GM21367 (cell line): Measurements from ENCODE around the gene SMAD9.

Experiments used
- ATAC-seq: cut with Tn5 transposase; IDR thresholded peaks from one replicate; pipeline ENCODE4 v1.9.1; 2021; ENCODE audit not compliant: unreplicated experiment

SMAD9 gene

GRCh38 chr13:36919833-36920615 is at the start of gene SMAD9:
Gene SMAD9 (minus strand): TSS chr13:36920238. CDS start chr13:36879689, 40,549 bp downstream.
- peak; percentile 74 for ATAC-seq

DNA sequence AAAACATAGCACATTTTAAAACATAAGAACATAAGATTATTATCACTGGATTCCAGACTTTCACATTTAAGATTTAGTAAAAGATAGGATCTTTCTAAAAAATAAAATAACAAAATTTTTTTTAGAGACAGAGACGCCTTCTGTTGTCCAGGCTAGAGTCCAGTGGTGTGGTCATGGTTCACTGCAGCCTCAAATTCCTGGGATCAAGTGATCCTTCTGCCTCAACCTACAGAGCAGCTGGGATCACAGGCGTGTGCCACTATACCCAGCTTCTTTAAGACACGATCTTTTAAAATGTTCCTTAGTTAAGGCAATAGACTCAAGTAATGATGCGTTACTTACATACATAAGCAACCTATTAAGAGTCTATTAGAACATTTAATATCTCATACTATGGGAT is 46.4 kb upstream of the SMAD9 start:
- no peak for ATAC-seq

- no peak for ATAC-seq
These were observed 45.7 kb upstream of the SMAD9 start for GRCh38 chr13:36965767-36966166.

GRCh38 chr13:36959456-36960116 is 39.5 kb upstream of the SMAD9 start:
- ATAC-seq = no peak

GRCh38 chr13:36954542-36954941 is 34.5 kb upstream of the SMAD9 start:
- ATAC-seq = no peak

DNA sequence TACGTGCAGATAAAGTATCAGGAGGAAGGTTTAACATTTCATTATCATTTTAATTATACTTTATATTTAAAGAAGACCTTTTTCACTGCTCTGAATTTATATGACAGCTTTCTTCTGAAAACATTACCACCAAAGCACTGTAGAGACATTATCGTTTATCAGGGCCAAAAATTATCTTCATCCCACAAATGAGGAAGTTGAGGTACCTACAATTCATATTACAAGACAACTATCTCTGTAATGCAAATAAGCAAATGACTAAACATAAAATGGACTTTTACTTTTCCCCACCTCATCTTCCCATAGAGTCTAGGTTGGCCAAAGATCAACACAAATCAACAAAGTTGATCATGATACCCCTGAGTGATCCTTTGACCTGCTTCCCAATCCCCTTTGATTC is 30.9 kb upstream of the SMAD9 start:
- no peak for ATAC-seq

DNA sequence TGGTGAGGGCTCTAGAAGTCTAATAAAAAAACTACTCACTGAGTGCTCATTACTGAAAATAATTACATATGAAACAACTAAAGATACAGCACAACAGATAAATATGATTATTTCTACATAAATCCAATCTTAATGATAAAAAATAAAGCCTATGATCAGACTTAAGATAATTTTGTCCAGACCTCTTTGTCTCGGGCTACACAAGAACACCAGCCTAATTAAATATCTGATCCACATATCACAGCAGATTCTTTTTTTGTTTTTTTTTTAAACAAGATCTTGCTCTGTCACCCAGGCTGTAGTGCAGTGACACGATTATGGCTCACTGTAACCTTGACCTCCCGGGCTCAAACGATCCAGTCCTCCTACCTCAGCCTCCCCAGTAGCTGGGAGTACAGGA is 30.3 kb upstream of the SMAD9 start:
- no peak for ATAC-seq

DNA sequence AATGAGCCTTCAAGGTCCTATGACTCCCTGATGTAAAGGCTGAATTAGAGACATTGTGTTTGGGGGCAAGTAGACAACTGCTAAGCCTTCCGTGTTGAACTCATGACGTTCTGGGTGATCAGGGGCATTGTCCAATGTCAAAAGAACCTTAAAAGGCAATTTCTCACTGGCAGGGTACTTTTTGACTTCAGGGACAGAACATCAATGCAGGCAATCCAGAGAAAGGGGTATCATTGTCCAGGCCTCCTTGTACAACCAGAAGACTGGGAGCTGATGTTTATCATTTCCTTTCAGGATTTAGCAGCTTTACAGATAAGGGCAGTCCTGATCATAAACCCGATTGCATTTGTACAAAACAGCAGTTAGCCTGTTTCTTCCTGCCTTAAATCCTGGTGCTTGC is 25.0 kb upstream of the SMAD9 start:
- no peak for ATAC-seq

GRCh38 chr13:36925603-36926002 is 5.6 kb upstream of the SMAD9 start:
- no peak for ATAC-seq

GRCh38 chr13:36924001-36924400 is 4.0 kb upstream of the SMAD9 start:
- ATAC-seq = no peak

GRCh38 chr13:36921631-36922301 is 1.7 kb upstream of the SMAD9 start:
- ATAC-seq = no peak

DNA sequence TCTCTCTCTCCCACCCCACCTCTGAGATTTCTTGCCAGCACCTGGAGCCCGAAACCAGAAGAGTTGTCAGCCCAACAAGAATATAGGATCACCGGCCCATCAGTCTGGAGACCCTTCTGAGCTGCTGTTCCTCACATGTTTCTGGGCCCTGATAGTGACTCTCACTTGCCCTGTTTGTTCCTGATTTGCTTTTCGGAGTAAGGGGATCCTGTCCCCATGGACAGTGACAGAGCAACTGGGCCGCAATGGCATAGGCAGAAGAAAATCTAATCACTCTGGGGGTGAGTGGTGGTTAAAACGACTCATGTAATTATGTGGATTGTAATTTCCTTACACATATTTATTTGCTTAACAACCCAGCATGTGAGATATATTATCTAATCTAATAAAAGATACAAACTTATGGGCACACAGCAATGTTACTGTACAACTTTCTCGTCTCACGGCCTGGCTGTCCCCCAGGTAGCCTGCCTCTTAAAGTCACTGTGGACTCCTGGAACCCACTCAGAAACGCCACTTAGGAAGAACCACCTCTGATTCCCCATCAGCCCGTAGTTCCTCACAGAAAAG is 663 bp upstream of the SMAD9 start:
- no peak for ATAC-seq

GRCh38 chr13:36919171-36919832 is 736 bp downstream of the SMAD9 start:
- peak; percentile 6 for ATAC-seq

DNA sequence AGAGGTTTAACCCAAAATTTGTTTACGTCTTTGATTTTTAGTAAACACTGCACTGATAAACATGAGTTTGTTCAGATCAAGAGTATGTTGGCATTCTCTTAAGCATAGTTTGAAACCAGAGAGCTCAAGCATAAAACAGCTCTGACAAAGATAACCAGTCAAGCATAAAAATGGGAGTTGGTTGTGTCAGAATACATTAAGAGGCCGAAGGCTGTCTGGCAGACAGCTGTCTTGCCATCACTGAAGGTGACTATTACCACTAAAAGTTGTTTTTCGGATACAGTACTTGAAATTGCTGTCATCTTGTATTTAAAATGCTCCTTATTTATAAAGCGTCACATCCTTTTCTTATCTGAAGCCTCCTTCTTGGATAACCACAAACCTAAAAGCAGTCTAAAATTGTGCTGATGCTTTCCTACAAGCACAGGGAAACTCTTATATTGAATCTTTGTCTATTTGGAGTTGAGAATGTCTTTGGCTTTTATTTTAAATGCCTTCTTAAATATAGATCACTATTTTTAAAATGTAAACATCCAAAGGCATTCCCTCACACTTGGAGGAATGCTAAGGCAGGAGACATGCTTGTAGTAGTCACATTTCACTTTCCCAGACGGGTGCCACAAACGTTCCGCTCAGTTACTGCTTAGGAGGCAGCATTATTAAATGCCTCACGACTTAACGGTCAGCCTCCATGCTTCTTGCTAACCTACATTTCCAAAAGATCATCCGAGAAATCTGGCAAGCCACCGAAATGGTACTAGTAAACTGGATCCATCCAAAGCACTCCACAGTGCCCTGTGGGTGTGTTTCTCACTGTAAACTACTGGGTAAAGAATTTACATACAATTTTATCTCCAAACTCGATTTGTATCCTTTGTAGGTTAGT is 1.5 kb downstream of the SMAD9 start:
- ATAC-seq = no peak

- no peak for ATAC-seq
These were observed 2.7 kb downstream of the SMAD9 start for GRCh38 chr13:36917311-36917710.

- no peak for ATAC-seq
These were observed 4.0 kb downstream of the SMAD9 start for GRCh38 chr13:36915896-36916640.

DNA sequence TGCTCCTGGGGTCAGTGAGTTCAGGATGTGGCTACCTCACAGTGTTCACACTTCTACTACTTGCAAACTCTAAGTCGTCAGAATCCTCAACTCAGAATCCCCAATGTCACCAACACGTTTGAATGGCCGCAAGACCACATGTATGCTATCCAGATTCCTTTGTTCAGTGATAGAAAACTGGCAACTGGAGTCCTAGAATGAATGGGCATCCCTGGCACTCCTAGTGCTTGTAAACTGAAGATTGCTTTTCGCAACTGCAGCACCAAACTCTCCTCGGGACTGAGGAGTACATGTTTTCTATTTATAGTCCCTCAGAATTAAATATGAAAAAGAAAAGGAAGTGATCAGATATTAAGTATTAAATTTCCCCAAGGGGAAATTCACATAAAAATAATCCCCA is 4.9 kb downstream of the SMAD9 start:
- no peak for ATAC-seq

DNA sequence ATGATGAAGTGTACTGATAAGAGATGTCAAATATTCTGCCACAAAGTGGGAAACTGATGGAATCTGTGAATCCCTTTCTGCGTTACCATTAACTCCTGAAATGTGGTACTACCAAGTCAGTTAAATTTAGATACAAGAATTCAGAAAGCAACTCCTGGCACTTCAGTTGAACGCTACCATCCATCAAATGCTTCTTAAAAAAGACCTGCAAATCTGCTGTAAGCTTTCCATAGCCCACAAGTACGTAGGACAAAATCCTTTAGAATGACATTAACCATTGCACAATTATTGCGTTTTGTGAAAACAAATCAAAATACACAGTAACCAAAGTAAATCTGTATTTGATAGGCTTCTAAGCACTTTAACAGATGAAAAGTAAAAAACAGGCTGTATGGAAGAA is 5.4 kb downstream of the SMAD9 start:
- no peak for ATAC-seq

DNA sequence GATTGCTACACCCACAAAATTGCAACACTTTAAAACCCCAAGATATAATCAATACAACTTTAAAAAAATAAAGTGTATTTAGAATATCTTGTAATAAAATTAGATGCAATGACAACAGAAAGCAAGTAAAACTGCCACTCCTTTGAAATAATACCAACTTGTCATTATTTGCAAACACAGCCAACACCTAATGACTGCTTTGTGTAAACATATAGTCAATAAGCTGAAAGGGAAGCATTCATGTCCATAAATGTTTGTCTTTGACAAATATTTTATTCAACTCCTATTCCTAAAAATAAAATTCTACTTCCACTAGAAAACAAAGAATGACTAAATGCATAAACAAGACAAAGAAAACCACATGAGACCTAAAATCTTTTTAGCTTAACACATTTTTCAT is 6.6 kb downstream of the SMAD9 start:
- no peak for ATAC-seq

DNA sequence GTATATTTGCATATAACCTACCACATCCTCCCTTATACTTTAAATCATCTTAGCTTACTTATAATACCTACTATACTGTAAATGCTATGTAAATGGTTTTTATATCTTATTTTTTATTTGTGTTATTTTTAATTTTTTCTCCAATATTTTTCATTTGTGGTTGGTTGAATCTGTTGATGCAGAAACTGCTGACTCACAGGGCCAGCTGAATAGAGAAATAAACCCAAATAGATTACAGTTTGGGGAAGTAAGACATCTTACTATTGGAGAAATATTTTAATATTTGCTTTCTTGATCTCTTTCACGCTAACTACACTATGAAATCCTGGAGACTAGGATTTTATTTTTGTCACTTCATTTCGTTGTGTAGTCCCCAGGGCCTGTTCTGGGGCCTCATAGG is 7.1 kb downstream of the SMAD9 start:
- no peak for ATAC-seq
